ENCODE results near the gene KIF16B. TPM values are rescaled to one million over a fixed set of nuclear protein-coding genes. Genes with fewer than 3 reads are reported as not detected.
"Not testable (repeated sequence)": the region's sequence is repeated elsewhere in the genome, so short reads cannot be mapped to it uniquely, and the experiment has no call there.

KIF16B gene
- total RNA-seq, 1 experiment from 2014 or later, result 7.6 TPM

GRCh38 chr20:16569246-16570153, 3.7 kb downstream of the KIF16B start:
- CTCF ChIA-PET, result no interaction called here
- no peak for TF ChIP-seq SP1 (CRISPR knock-in tag; conservative IDR thresholded peaks at IDR 0.05)
- no peak for TF ChIP-seq ESRRA (CRISPR knock-in tag; IDR thresholded peaks at IDR 0.05; ENCODE audit: borderline replicate concordance)
- TF ChIP-seq ATF1 (CRISPR knock-in tag; IDR thresholded peaks at IDR 0.05), result no peak
- TF ChIP-seq RELA (CRISPR knock-in tag; IDR thresholded peaks at IDR 0.05; ENCODE audit: borderline replicate concordance), result no peak
- no peak for TF ChIP-seq GTF2I (CRISPR knock-in tag; conservative IDR thresholded peaks at IDR 0.05)
- no peak for TF ChIP-seq SMAD4 (CRISPR knock-in tag; IDR thresholded peaks at IDR 0.05)
- TF ChIP-seq, protein P1, sequence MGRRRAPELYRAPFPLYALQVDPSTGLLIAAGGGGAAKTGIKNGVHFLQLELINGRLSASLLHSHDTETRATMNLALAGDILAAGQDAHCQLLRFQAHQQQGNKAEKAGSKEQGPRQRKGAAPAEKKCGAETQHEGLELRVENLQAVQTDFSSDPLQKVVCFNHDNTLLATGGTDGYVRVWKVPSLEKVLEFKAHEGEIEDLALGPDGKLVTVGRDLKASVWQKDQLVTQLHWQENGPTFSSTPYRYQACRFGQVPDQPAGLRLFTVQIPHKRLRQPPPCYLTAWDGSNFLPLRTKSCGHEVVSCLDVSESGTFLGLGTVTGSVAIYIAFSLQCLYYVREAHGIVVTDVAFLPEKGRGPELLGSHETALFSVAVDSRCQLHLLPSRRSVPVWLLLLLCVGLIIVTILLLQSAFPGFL (CRISPR knock-in tag; IDR thresholded peaks at IDR 0.05; ENCODE audit: borderline replicate concordance), result no peak
- TF ChIP-seq MXD4 (CRISPR knock-in tag; IDR thresholded peaks at IDR 0.05; ENCODE audit: borderline replicate concordance), result no peak
- TF ChIP-seq TP53 (CRISPR knock-in tag; IDR thresholded peaks at IDR 0.05), result no peak
- no peak for TF ChIP-seq FOXP1 (CRISPR knock-in tag; IDR thresholded peaks at IDR 0.05; ENCODE audit: borderline replicate concordance)
- no peak for TF ChIP-seq NR1H2 (CRISPR knock-in tag; IDR thresholded peaks at IDR 0.05)
- no peak for TF ChIP-seq CBFB (CRISPR knock-in tag; IDR thresholded peaks at IDR 0.05; ENCODE audit: low read depth)
- TF ChIP-seq, protein P2, sequence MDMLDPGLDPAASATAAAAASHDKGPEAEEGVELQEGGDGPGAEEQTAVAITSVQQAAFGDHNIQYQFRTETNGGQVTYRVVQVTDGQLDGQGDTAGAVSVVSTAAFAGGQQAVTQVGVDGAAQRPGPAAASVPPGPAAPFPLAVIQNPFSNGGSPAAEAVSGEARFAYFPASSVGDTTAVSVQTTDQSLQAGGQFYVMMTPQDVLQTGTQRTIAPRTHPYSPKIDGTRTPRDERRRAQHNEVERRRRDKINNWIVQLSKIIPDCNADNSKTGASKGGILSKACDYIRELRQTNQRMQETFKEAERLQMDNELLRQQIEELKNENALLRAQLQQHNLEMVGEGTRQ (CRISPR knock-in tag; IDR thresholded peaks at IDR 0.05), result no peak
- H3K27ac Mint-ChIP-seq, result no peak overlapping the region
- no peaks in the 10 kb centered on the region for H3K36me3 Mint-ChIP-seq
- no peak for DNase-seq (ENCODE audit: low spot score)
- ATAC-seq, result no peak
- H3K27me3 Mint-ChIP-seq (ENCODE audit: low read depth), result no peaks in the 10 kb centered on the region
- H3K4me3 Mint-ChIP-seq, result no peak overlapping the region
- 0 out of 2 replicates have a peak, but pooled peaks cover 3% of the 10 kb centered on the region for H3K9me3 Mint-ChIP-seq
- POLR2A ChIA-PET, result no interaction called here
- H3K4me1 Mint-ChIP-seq, result peaks cover 28% of the 10 kb centered on the region

DNA sequence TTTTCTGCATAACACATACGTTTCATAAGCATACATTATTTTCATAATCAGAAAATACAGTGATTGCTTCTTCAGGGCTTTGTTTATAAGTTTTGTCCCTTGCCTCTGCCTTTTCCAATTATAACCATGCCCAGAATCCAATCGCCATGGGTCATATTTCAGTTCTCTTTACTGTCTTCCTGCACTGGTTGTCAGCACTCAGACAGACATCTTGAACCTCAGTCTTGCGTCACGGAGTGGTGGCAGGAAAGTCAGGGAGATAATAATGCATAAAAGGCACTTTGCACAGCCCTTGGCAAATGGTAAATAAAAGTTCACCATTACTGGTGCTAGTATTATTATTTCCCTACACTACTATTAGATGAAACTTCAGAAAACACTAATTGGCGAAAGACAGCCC, 7.2 kb downstream of the KIF16B start:
- DNase-seq (ENCODE audit: low spot score) (no peak), ATAC-seq (no peak)
- Mint-ChIP-seq H3K4me1 (peaks cover 19% of the 10 kb centered on the region), H3K4me3 (no peak overlapping the region), H3K27me3 (ENCODE audit: low read depth) (no peaks in the 10 kb centered on the region), H3K9me3 (0 out of 2 replicates have a peak, but pooled peaks cover 3% of the 10 kb centered on the region), H3K36me3 (no peaks in the 10 kb centered on the region), H3K27ac (no peak overlapping the region)
- no peak for TF ChIP-seq NR2C2 (CRISPR knock-in tag; IDR thresholded peaks at IDR 0.05)
- no peak for TF ChIP-seq OVOL2 (CRISPR knock-in tag; IDR thresholded peaks at IDR 0.05; ENCODE audit: borderline replicate concordance)
- TF ChIP-seq, protein P3, sequence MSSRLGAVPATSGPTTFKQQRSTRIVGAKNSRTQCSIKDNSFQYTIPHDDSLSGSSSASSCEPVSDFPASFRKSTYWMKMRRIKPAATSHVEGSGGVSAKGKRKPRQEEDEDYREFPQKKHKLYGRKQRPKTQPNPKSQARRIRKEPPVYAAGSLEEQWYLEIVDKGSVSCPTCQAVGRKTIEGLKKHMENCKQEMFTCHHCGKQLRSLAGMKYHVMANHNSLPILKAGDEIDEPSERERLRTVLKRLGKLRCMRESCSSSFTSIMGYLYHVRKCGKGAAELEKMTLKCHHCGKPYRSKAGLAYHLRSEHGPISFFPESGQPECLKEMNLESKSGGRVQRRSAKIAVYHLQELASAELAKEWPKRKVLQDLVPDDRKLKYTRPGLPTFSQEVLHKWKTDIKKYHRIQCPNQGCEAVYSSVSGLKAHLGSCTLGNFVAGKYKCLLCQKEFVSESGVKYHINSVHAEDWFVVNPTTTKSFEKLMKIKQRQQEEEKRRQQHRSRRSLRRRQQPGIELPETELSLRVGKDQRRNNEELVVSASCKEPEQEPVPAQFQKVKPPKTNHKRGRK (CRISPR knock-in tag; IDR thresholded peaks at IDR 0.05; ENCODE audit: borderline replicate concordance), result no peak
- TF ChIP-seq GABPB1 (CRISPR knock-in tag; IDR thresholded peaks at IDR 0.05), result no peak
- TF ChIP-seq, protein P4, sequence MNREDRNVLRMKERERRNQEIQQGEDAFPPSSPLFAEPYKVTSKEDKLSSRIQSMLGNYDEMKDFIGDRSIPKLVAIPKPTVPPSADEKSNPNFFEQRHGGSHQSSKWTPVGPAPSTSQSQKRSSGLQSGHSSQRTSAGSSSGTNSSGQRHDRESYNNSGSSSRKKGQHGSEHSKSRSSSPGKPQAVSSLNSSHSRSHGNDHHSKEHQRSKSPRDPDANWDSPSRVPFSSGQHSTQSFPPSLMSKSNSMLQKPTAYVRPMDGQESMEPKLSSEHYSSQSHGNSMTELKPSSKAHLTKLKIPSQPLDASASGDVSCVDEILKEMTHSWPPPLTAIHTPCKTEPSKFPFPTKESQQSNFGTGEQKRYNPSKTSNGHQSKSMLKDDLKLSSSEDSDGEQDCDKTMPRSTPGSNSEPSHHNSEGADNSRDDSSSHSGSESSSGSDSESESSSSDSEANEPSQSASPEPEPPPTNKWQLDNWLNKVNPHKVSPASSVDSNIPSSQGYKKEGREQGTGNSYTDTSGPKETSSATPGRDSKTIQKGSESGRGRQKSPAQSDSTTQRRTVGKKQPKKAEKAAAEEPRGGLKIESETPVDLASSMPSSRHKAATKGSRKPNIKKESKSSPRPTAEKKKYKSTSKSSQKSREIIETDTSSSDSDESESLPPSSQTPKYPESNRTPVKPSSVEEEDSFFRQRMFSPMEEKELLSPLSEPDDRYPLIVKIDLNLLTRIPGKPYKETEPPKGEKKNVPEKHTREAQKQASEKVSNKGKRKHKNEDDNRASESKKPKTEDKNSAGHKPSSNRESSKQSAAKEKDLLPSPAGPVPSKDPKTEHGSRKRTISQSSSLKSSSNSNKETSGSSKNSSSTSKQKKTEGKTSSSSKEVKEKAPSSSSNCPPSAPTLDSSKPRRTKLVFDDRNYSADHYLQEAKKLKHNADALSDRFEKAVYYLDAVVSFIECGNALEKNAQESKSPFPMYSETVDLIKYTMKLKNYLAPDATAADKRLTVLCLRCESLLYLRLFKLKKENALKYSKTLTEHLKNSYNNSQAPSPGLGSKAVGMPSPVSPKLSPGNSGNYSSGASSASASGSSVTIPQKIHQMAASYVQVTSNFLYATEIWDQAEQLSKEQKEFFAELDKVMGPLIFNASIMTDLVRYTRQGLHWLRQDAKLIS (CRISPR knock-in tag; IDR thresholded peaks at IDR 0.05; ENCODE audit: borderline replicate concordance), result no peak
- no peak for TF ChIP-seq MXD4 (CRISPR knock-in tag; IDR thresholded peaks at IDR 0.05; ENCODE audit: borderline replicate concordance)
- no peak for TF ChIP-seq NFE2L1 (CRISPR knock-in tag; IDR thresholded peaks at IDR 0.05)
- ChIA-PET CTCF (interaction anchor here (1.1 kb wide), 1 partner anchor 1117 kb away, joined by 3 read pairs; no protein-coding TSS in a partner anchor), POLR2A (no interaction called here)

DNA sequence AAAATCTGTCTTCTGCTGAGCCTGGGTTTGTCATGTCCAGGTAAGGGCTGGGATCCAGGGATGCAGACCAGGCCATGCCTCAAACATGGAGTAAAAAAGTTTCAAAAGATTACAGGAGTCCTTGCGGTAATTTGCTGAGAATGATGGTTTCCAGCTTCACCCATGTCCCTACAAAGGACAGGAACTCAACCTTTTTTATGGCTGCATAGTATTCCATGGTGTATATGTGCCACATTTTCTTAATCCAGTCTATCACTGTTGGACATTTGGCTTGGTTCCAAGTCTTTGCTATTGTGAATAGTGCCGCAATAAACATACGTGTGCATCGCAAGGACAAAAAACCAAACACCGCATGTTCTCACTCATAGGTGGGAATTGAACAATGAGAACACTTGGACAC, 9.2 kb downstream of the KIF16B start:
- H3K27ac Mint-ChIP-seq; H3K27me3 Mint-ChIP-seq (ENCODE audit: low read depth); ATAC-seq; H3K9me3 Mint-ChIP-seq; H3K36me3 Mint-ChIP-seq; POLR2A ChIA-PET; H3K4me3 Mint-ChIP-seq; CTCF ChIA-PET; DNase-seq (ENCODE audit: low spot score): not testable (repeated sequence)
- peaks cover 25% of the 10 kb centered on the region for H3K4me1 Mint-ChIP-seq

All from WTC11 (cell line).